Rectal smooth muscle tissue (tissue), 1 donor: Measurements from ENCODE around the gene GNB5.
"Not testable (repeated sequence)": the region's sequence is repeated elsewhere in the genome, so short reads cannot be mapped to it uniquely, and the experiment has no call there.

Experiments
- H3K27ac ChIP-seq: one replicate; pipeline ENCODE4 v1.7.0; 2013; ENCODE audit warnings: low read depth, low read length, inconsistent platforms
- H3K27me3 ChIP-seq: one replicate; pipeline ENCODE4 v1.7.0; 2013; ENCODE audit warnings: low read length; ENCODE audit not compliant: control insufficient read depth, insufficient read depth
- H3K36me3 ChIP-seq: one replicate; pipeline ENCODE4 v1.7.0; 2013; ENCODE audit warnings: low read length; ENCODE audit not compliant: control insufficient read depth, insufficient read depth
- H3K4me1 ChIP-seq: one replicate; pipeline ENCODE4 v1.7.0; 2013; ENCODE audit warnings: low read length; ENCODE audit not compliant: control insufficient read depth, insufficient read depth
- H3K4me3 ChIP-seq: one replicate; pipeline ENCODE4 v1.7.0; 2013; ENCODE audit warnings: low read length
- H3K9ac ChIP-seq: one replicate; pipeline ENCODE4 v1.7.0; 2013; ENCODE audit warnings: low read length

GNB5 gene

GRCh38 chr15:52179278-52180195 lies 11.7 kb downstream of the GNB5 start:
- Histone ChIP-seq H3K27ac (peak overlapping the region; percentile 75), H3K4me3 (peak overlapping the region; percentile 86), H3K9ac (peak overlapping the region; percentile 71), H3K27me3 (peaks cover 3% of the 10 kb centered on the region), H3K36me3 (no peaks in the 10 kb centered on the region), H3K4me1 (peaks cover 4% of the 10 kb centered on the region)

GRCh38 chr15:52178765-52179164 lies 12.4 kb downstream of the GNB5 start:
- H3K27me3 ChIP-seq, result peaks cover 3% of the 10 kb centered on the region
- H3K9ac ChIP-seq, result no peak overlapping the region
- peaks cover 4% of the 10 kb centered on the region for H3K4me1 ChIP-seq
- no peaks in the 10 kb centered on the region for H3K36me3 ChIP-seq
- H3K27ac ChIP-seq, result peak overlapping the region; percentile 75
- peak overlapping the region; percentile 86 for H3K4me3 ChIP-seq

DNA sequence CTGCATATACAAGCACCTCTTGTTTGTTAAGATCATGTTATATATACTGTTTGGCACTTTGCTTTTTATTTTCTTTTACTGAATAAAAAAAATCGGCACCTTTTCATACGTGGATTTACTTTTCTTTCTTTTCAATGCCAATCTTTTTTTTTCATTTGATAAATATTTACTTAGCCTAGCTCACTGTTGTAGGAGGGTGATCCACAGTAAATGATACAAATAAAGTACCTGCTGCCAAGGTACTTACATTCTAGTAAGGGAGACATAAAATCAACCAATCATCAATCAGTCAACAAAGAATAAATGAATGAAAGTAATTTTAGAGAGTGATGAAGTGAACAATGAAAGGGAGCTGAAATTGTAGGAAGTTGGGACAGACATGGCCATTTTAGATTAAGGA lies 18.3 kb downstream of the GNB5 start:
- Histone ChIP-seq H3K9ac (no peak overlapping the region), H3K36me3 (no peaks in the 10 kb centered on the region), H3K27me3 (no peaks in the 10 kb centered on the region), H3K27ac (no peak overlapping the region), H3K4me3 (no peak overlapping the region), H3K4me1 (no peaks in the 10 kb centered on the region)

DNA sequence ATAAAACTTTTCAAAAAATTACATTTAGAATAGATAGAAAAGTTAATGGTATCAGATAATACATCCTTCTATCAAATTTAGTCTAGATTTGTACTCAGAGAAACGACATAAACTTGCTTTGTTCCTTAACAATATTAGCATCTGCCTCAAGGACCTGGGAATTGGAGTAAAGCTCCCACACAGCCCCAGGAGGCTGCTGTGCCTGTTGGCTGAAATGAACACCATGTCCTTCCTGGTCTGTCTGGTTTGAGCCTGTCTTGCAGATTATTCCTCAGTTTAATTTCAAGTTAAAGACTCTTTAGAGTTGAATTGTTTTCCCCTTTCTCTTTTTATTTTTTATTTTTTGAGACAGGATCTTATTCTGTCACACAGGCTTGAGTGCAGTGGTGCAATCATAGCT lies 19.4 kb downstream of the GNB5 start:
- Histone ChIP-seq H3K27me3 (no peaks in the 10 kb centered on the region), H3K4me3 (no peak overlapping the region), H3K36me3 (no peaks in the 10 kb centered on the region), H3K9ac (no peak overlapping the region), H3K27ac (no peak overlapping the region), H3K4me1 (no peaks in the 10 kb centered on the region)

GRCh38 chr15:52171386-52171785 lies 19.8 kb downstream of the GNB5 start:
- Histone ChIP-seq H3K4me3 (no peak overlapping the region), H3K27me3 (no peaks in the 10 kb centered on the region), H3K36me3 (no peaks in the 10 kb centered on the region), H3K9ac (no peak overlapping the region), H3K27ac (no peak overlapping the region), H3K4me1 (no peaks in the 10 kb centered on the region)

DNA sequence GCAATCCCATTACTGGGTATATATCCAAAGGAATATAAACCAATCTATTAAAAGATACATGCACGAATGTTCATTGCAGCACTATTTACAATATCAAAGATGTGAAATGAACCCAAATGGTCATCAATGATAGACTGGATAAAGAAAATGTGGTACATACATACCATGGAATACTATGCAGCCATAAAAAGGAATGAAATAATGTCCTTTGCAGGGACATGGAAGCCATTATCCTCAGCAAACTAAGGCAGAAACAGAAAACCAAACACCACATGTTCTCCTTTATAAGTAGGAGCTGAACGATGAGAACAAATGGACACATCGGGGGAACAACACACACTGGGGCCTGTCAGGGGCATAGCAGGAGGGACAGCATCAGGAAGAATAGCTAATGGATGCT lies 21.0 kb downstream of the GNB5 start:
- H3K27me3 ChIP-seq, H3K36me3 ChIP-seq, H3K4me3 ChIP-seq, H3K4me1 ChIP-seq, H3K9ac ChIP-seq, H3K27ac ChIP-seq: not testable (repeated sequence)

DNA sequence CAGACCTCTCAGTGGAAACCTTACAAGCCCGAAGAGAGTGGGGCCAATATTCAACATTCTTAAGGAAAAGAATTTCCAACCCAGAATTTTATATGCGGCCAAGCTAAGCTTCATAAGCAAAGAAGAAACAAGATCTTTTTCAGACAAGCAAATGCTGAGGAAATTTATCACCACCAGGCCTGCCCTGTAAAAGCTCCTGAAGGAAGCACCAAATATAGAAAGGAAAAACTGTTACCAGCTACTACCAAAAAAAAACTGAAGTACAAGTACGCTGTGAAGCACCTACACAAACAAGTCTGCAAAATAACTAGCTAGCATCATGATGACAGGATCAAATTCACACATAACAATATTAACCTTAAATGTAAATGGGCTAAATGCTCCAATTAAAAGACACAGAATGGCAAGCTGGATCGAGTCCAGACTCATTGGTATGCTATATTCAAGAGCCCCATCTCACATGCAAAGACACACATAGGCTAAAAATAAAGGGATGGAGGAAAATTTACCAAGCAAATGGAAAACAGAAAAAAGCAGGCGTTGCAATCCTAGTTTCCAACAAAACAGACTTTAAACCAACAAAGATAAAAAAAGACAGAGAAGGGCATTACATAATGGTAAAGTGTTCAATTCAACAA lies 25.6 kb downstream of the GNB5 start:
- H3K4me3 ChIP-seq, H3K27me3 ChIP-seq, H3K9ac ChIP-seq, H3K4me1 ChIP-seq, H3K36me3 ChIP-seq, H3K27ac ChIP-seq: not testable (repeated sequence)

- no peaks in the 10 kb centered on the region for H3K27me3 ChIP-seq
- H3K27ac ChIP-seq, result no peak overlapping the region
- H3K9ac ChIP-seq, result no peak overlapping the region
- no peak overlapping the region for H3K4me3 ChIP-seq
- no peaks in the 10 kb centered on the region for H3K4me1 ChIP-seq
- no peaks in the 10 kb centered on the region for H3K36me3 ChIP-seq
Measured at GRCh38 chr15:52164631-52165265, 26.4 kb downstream of the GNB5 start.

DNA sequence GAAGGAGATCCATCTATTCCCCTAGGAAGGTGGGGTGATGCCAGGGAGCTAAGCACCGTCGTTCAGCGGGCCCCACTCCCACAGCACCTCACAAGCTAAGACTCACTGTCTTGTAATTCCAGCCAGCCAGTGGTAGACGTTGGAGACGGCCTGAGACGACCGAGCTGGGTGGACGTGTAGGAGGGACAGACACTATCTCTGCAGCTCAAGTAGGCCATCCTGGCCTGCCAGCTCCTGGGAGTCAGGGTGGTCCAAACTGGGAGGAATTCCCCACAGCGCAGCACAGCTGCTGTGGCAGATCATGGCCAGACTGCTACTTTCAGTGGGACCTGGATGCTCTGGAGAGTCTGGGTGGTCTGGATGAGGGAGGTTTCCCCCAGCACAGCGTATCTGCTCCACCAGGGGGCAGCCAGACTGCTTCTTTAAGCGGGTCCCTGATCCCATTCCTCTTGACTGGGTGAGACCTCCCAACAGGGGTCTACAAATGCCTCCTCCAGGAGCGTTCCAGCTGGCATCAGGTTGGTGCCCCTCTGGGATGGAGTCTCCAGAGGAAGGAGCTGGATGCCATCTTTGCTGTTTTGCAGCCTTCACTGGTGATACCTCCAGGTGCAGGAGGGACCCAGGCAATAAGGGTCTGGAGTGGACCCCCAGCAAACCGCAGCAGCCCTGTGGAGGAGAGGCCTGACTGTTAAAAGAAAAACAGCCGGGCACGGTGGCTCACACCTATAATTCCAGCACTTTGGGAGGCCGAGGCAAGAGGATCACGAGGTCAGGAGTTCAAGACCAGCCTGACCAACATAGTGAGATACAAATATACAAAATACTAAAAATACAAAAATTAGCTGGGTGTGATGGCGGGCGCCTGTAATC lies 27.6 kb downstream of the GNB5 start:
- Histone ChIP-seq H3K27me3 (no peaks in the 10 kb centered on the region), H3K4me1 (no peaks in the 10 kb centered on the region), H3K27ac (no peak overlapping the region)

GRCh38 chr15:52162876-52163275 lies 28.3 kb downstream of the GNB5 start:
- H3K27me3 ChIP-seq, result no peaks in the 10 kb centered on the region
- no peak overlapping the region for H3K9ac ChIP-seq
- no peaks in the 10 kb centered on the region for H3K36me3 ChIP-seq
- no peak overlapping the region for H3K4me3 ChIP-seq
- no peak overlapping the region for H3K27ac ChIP-seq
- H3K4me1 ChIP-seq, result no peaks in the 10 kb centered on the region

More for the DNA sequence above, 27.6 kb downstream of the GNB5 start:
- Histone ChIP-seq H3K9ac (no peak overlapping the region), H3K4me3 (no peak overlapping the region), H3K36me3 (no peaks in the 10 kb centered on the region)

GRCh38 chr15:52162260-52162659 lies 28.9 kb downstream of the GNB5 start:
- Histone ChIP-seq H3K27me3 (no peaks in the 10 kb centered on the region), H3K9ac (no peak overlapping the region), H3K4me1 (no peaks in the 10 kb centered on the region), H3K27ac (no peak overlapping the region), H3K4me3 (no peak overlapping the region), H3K36me3 (no peaks in the 10 kb centered on the region)

- Histone ChIP-seq H3K4me1 (no peaks in the 10 kb centered on the region), H3K27me3 (no peaks in the 10 kb centered on the region), H3K4me3 (no peak overlapping the region), H3K36me3 (no peaks in the 10 kb centered on the region), H3K9ac (no peak overlapping the region), H3K27ac (no peak overlapping the region)
Measured at GRCh38 chr15:52161406-52161966, 29.7 kb downstream of the GNB5 start.
